Ectodermal cell (in vitro differentiated cells): ENCODE data around the gene NDRG4.
"Not testable (repeated sequence)": the region's sequence is repeated elsewhere in the genome, so short reads cannot be mapped to it uniquely, and the experiment has no call there.

Experiments used
- H3K27ac ChIP-seq: 2 replicates; pipeline ENCODE4 v1.7.0; 2013; ENCODE audit warnings: mild to moderate bottlenecking, low read depth, low read length; ENCODE audit not compliant: insufficient read depth, poor library complexity, severe bottlenecking
- H3K27me3 ChIP-seq: 2 replicates; pipeline ENCODE4 v1.7.0; 2013; ENCODE audit warnings: mild to moderate bottlenecking, low read length; ENCODE audit not compliant: insufficient read depth, control insufficient read depth, poor library complexity, severe bottlenecking
- H3K36me3 ChIP-seq: one replicate; pipeline ENCODE4 v1.7.0; 2013; ENCODE audit warnings: low read length; ENCODE audit not compliant: control insufficient read depth, insufficient read depth
- H3K4me1 ChIP-seq: one replicate; pipeline ENCODE4 v1.7.0; 2013; ENCODE audit warnings: low read length; ENCODE audit not compliant: control insufficient read depth, insufficient read depth
- H3K4me3 ChIP-seq: 2 replicates; pipeline ENCODE4 v1.7.0; 2013; ENCODE audit warnings: low read depth, low read length, control low read depth; ENCODE audit not compliant: insufficient read depth
- H3K9me3 ChIP-seq: 2 replicates; pipeline ENCODE4 v1.7.0; 2013; ENCODE audit warnings: mild to moderate bottlenecking, low read length, moderate library complexity; ENCODE audit not compliant: control insufficient read depth
- WGBS, 2 experiments: methylation state at CpG; one replicate each; pipeline ENCODE4 v1.1.7; 2013; ENCODE audit warnings: missing lambda C conversion rate in 2 of 2; 5-methylcytosine and 5-hydroxymethylcytosine counted together

The NDRG4 gene

GRCh38 chr16:58478427-58478826, 21.5 kb upstream of the NDRG4 start:
- Histone ChIP-seq H3K36me3 (no peaks in the 10 kb centered on the region), H3K27me3 (no peaks in the 10 kb centered on the region), H3K27ac (no peak overlapping the region), H3K4me3 (no peak overlapping the region), H3K4me1 (no peaks in the 10 kb centered on the region), H3K9me3 (no peaks in the 10 kb centered on the region)
- 94 to 95% methylated on average over 2 of the region's 2 CpGs for WGBS, 2 experiments

- WGBS, 2 experiments: 95 to 96% methylated on average over 11 of the region's 11 CpGs
Observed at GRCh38 chr16:58481226-58481869, 18.6 kb upstream of the NDRG4 start.

GRCh38 chr16:58481931-58482330, 18.0 kb upstream of the NDRG4 start:
- Histone ChIP-seq H3K9me3 (no peaks in the 10 kb centered on the region), H3K4me1 (no peaks in the 10 kb centered on the region), H3K27me3 (no peaks in the 10 kb centered on the region), H3K4me3 (no peak overlapping the region), H3K27ac (no peak overlapping the region), H3K36me3 (no peaks in the 10 kb centered on the region)
- 78 to 81% methylated on average over 8 of the region's 8 CpGs for WGBS, 2 experiments

More at GRCh38 chr16:58481226-58481869, 18.6 kb upstream of the NDRG4 start:
- Histone ChIP-seq H3K27ac (no peak overlapping the region), H3K27me3 (no peaks in the 10 kb centered on the region), H3K4me1 (no peaks in the 10 kb centered on the region), H3K4me3 (no peak overlapping the region), H3K9me3 (no peaks in the 10 kb centered on the region), H3K36me3 (no peaks in the 10 kb centered on the region)

GRCh38 chr16:58485184-58485887, 14.6 kb upstream of the NDRG4 start:
- Histone ChIP-seq H3K27ac (no peak overlapping the region), H3K9me3 (no peaks in the 10 kb centered on the region), H3K4me1 (no peaks in the 10 kb centered on the region), H3K27me3 (no peaks in the 10 kb centered on the region), H3K36me3 (no peaks in the 10 kb centered on the region), H3K4me3 (no peak overlapping the region)
- WGBS, 2 experiments: 74 to 76% methylated on average over 11 of the region's 11 CpGs

- Histone ChIP-seq H3K4me1 (peaks cover 8% of the 10 kb centered on the region), H3K27ac (no peak overlapping the region), H3K9me3 (no peaks in the 10 kb centered on the region), H3K36me3 (no peaks in the 10 kb centered on the region), H3K27me3 (no peaks in the 10 kb centered on the region), H3K4me3 (no peak overlapping the region)
- WGBS, 2 experiments: 23% methylated on average over 43 of the region's 43 CpGs
Observed at GRCh38 chr16:58487566-58488351, 12.2 kb upstream of the NDRG4 start.

GRCh38 chr16:58488531-58488930, 11.4 kb upstream of the NDRG4 start:
- Histone ChIP-seq H3K4me3 (no peak overlapping the region), H3K4me1 (peaks cover 13% of the 10 kb centered on the region), H3K27ac (no peak overlapping the region), H3K9me3 (no peaks in the 10 kb centered on the region), H3K27me3 (no peaks in the 10 kb centered on the region), H3K36me3 (no peaks in the 10 kb centered on the region)
- 90 to 93% methylated on average over 3 of the region's 3 CpGs for WGBS, 2 experiments

- Histone ChIP-seq H3K27ac (no peak overlapping the region), H3K36me3 (no peaks in the 10 kb centered on the region), H3K27me3 (no peaks in the 10 kb centered on the region), H3K4me3 (no peak overlapping the region), H3K9me3 (no peaks in the 10 kb centered on the region), H3K4me1 (peaks cover 28% of the 10 kb centered on the region)
- WGBS, 2 experiments: 92 to 97% methylated on average over 4 of the region's 4 CpGs
Observed at GRCh38 chr16:58490065-58490464, 9.9 kb upstream of the NDRG4 start.

GRCh38 chr16:58490539-58490938, 9.4 kb upstream of the NDRG4 start:
- peaks cover 28% of the 10 kb centered on the region for H3K4me1 ChIP-seq
- H3K9me3 ChIP-seq, H3K4me3 ChIP-seq, H3K36me3 ChIP-seq, H3K27me3 ChIP-seq, H3K27ac ChIP-seq: not testable (repeated sequence)
- 89% methylated on average over 8 of the region's 8 CpGs for WGBS, 2 experiments

- H3K36me3 ChIP-seq: no peaks in the 10 kb centered on the region
- peaks cover 42% of the 10 kb centered on the region for H3K4me1 ChIP-seq
- no peak overlapping the region for H3K4me3 ChIP-seq
- no peak overlapping the region for H3K27ac ChIP-seq
- H3K27me3 ChIP-seq: no peaks in the 10 kb centered on the region
- 78 to 86% methylated on average over 4 of the region's 4 CpGs for WGBS, 2 experiments
- no peaks in the 10 kb centered on the region for H3K9me3 ChIP-seq
Observed at GRCh38 chr16:58492066-58492465, 7.9 kb upstream of the NDRG4 start.

GRCh38 chr16:58492735-58493134, 7.2 kb upstream of the NDRG4 start:
- no peak overlapping the region for H3K27ac ChIP-seq
- H3K27me3 ChIP-seq: no peaks in the 10 kb centered on the region
- H3K36me3 ChIP-seq: no peaks in the 10 kb centered on the region
- 44 to 48% methylated on average over 5 of the region's 5 CpGs for WGBS, 2 experiments
- H3K9me3 ChIP-seq: no peaks in the 10 kb centered on the region
- H3K4me1 ChIP-seq: peaks cover 42% of the 10 kb centered on the region
- no peak overlapping the region for H3K4me3 ChIP-seq
